HG03378 (cell line): Measurements from ENCODE around the gene FCN2.

ENCODE experiments used
- ATAC-seq: cut with Tn5 transposase; IDR thresholded peaks from one replicate; pipeline ENCODE4 v1.9.1; 2021; ENCODE audit warnings: mild to moderate bottlenecking, moderate library complexity; ENCODE audit not compliant: unreplicated experiment

The FCN2 gene

DNA sequence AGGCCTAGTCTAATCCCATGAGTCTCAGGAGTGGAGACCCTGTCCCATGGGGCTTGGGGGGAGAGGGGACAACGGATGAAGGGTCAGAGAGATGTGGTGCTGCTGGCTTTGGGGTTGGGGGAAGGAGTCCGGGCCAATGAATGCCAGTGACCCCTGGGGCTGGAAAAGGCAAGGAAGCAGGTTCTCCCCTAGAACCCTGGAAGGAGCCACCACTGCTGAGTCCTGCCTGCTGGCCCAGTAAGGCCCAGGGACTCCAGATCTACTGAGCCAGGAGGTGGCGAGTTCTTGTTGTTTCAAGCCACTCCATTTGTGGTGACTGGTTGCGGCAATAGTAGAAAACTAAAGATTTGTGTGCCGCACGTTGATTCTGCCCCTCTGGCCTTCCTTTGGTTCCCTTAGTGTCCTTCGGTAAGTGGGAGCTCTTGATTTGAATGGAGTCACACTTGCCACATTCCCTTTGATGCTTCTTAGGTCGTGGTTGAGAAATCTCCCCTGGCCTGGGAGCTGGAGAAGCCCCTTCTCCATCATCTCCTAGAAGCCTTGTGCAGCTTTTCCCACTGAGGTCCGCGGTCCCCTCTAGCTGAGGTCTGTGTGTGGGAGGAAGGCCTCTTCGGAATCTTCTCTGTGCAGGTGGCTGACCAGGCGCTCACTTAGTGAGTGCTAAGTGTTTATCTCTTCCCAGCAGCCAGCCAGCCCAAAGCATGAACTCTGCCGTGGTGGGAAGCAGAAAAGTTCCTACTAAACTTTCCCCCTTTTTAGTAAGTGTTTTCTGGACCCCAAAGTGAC lies 28.1 kb downstream of the FCN2 start:
- no peak for ATAC-seq

DNA sequence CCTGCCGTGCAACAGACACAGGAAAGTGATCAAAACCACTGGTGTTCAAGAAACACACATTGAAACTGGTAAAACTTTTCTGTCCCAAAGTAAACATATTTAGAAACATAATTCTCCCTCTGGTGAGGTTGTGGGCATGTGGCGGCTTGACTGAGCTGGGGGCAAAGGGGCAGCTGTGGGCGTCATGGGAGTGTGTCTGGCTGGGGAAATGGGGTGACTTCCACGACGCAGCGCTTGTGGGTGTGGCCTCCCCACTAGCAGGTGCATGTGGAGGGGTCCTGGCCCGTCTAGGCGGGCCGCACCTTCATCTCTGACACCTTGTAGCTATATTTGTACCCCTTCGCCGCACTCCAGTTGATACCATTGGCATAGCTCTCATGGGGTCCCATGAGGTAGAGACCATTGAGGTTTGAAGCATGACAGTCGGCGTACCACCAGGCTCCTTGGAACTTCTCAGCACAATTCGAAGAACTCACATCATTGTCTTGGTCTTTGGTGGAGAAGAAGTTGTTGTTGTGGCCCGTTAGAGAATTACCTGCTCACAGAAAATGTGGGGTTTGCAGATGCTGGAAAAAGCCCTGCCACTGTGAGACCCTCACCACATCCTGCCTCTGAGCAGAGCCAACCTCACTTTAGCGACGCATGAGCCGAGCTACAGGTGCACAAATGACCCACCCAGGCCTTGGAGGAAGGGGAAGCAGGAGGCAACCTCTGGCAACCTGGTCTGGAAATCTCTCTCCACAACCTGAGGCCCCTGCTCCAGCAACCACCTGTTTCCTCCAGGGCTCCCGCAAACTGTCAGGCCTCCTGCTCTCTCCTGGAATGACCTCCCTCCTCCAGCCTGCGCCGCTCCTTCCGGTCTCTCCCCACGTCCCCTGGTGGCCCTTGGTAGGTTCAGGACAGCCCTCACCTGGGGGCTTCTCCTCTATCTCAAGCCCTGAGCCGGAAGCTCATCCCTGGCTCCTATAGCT lies 29.2 kb downstream of the FCN2 start:
- no peak for ATAC-seq

DNA sequence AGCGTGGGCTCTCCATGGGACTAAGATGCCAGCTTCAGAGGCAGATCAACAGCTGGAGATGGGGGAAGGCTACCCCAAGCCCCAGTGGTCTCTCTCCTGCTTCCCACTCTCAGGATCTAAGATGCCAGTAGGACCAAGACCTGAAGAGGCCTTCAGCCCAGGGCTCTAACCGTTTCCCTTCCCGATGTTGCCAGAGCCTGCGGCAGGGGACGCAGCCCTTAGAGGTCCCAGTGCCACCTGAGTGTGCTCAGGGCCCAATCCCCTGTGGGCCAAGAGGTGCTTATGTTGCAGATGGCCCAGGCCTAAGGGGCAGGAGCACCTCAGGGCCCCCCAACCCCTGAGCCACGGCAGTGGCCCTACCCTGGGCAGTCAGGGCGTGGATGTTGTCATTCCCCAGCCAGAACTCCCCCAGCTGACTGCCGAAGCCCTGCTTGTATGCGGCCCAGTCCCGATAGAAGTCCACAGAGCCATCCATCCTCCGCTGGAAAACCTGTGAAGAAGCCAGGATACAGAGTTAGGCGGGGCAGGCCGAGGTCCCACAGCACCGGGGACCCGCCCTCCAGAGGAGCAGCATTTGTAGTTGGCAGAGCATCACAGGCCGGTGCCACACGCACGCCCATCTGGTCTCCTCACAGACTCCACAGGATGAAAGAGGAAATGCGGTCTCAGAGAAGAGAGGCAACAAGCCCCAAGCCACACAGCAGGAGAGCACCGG lies 31.7 kb downstream of the FCN2 start:
- ATAC-seq, result no peak

DNA sequence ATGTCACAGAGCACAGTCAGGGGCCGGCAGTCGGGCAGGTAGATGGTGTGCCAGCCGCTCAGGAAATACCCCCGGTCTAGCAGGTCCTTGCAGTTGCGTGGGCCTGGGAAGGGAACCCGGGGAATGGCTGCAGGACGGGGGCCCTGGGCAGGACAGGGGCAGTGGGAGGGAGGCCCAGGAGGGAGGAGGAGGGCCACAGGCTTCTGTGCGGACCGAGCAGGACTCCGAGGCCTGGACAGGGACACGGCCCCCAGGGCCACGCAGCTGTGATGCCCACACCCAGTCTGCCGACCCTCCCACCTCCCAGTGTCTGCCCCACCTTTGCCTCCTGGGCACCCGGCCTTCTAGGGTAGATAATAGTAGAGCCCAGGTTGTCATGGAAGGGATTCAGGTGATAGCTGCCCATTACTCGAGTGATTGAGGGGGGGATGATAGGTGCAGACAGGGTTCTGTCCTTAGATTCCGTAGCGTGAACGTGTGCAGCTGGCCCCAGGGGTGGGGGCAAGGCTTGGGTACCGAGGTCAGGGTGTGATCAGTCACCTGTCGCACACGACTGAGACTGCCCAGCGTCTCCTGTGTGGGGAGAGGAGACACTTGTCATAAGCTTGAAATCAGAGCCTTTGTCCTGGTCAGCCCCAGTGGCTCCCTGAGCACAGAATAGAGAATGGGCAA lies 32.6 kb downstream of the FCN2 start:
- ATAC-seq, result no peak

DNA sequence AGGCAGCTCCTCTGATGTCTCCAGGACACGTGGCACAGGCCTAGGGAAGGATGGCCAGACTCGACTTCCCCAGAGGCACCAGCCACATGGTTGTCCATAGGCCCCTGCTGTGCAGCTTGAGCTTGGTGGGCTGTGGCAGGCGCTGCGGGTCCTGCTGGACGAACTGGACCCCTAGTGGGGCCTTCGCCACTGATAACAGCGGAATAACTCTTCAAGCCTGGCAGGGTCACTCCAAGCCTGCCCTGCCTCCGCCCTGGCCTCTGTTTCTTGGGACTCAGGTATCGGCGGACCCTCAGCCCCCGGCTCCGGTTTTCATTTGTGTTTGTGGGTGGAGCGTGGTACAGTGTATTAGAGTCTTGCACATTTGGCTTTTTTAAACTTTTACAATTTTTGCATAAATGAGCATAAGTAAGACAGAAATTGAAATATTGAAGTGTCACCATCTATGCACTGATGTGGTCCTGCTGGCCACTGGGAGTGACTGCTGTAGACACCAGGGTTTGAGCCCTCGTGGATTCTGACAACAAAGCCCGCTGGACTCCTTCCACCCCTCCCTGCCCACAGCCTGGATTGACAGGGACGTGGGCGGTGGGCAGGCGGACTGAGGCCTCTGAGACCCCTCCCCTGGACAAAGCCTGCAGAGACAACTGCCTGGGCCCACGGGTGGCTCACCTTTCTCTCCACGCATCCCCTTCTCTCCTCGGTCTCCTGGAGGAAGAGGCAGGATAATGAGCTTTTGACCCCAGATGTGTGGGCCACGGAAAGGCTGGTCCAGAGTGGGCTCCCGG lies 33.3 kb downstream of the FCN2 start:
- ATAC-seq, result no peak

DNA sequence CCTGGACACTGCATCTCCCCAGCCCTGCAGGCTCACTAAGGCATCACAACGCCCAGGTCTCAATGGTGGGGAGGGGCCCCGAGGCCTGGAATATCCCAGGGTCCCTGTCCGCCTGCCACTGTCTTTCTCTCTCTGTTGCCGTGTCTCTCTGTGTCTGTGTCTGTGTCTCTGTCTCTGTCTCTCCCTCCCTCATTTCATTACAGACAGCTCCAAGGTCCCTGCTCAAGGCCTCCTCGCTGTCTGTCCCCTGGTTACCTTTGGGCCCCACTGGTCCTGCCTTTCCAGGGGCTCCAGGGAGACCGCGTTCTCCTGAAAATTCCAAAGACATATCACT lies 33.9 kb downstream of the FCN2 start:
- no peak for ATAC-seq

DNA sequence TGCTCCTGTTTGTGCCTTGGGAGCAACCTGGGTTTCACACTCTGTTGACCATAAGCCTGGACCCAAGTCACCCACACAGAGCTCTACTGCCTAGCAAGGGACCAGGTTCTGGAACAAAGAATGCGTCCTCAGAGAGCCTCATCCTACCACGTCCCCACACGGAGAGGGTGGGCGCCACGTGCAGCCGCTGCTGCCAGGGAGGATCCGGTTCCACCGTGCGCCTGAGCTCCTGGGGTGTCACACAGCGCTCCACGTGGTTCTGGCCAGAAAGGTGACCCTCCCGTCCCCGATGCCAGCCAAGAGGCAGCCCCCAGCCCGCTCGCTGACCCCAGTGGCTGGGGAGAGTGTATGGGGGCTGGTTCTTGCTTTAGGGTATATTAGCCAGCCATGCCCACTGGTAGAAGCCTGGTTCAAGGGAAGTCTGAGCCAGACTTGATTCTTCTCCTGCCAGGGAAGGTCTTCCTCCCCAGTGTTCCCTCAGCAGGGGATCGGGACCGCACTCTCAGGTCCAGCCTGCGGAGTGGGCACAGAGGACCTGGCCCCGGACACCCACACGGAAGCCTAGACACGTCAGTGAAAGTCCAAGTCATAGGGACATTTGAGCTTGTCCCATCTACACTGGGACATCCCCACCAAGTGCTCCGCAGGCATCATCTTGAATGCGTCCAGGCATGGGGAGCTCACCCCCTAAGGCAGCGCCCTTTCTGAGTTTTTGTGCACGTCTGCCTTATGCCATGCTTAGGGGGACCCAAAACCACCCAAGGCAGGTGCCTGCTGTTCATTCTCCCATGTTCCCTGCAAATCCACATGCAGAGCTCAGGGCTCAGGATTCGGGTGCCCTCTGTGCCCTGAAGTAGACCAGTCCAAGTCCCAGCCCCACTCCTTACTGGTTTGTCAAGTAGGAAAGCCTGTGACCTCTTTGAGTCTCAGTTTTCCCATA lies 34.7 kb downstream of the FCN2 start:
- no peak for ATAC-seq

DNA sequence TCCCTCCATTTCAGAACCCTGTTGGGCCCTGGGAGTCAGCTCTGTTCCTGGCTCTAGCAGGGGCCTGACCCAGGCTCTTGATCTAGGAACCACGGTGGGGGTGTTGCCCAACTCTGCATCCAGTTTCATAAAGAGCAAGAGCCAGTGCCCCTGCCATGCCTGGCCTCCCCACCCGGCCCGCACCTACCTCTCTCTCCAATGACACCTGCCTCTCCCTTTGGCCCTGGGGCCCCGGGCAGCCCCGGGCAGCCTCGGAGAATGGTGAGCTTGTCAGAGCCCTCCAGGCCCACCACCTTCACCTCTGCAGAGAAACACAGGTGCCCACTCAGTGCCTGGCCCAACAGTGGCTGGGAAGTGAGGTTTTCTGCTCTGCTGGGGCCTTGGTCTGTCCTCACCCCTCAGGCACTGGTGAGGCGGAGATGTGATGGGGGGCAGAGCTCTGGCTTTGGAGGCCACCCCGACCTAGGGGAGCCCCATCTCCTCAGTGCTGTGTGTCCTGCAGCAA lies 35.6 kb downstream of the FCN2 start:
- no peak for ATAC-seq

DNA sequence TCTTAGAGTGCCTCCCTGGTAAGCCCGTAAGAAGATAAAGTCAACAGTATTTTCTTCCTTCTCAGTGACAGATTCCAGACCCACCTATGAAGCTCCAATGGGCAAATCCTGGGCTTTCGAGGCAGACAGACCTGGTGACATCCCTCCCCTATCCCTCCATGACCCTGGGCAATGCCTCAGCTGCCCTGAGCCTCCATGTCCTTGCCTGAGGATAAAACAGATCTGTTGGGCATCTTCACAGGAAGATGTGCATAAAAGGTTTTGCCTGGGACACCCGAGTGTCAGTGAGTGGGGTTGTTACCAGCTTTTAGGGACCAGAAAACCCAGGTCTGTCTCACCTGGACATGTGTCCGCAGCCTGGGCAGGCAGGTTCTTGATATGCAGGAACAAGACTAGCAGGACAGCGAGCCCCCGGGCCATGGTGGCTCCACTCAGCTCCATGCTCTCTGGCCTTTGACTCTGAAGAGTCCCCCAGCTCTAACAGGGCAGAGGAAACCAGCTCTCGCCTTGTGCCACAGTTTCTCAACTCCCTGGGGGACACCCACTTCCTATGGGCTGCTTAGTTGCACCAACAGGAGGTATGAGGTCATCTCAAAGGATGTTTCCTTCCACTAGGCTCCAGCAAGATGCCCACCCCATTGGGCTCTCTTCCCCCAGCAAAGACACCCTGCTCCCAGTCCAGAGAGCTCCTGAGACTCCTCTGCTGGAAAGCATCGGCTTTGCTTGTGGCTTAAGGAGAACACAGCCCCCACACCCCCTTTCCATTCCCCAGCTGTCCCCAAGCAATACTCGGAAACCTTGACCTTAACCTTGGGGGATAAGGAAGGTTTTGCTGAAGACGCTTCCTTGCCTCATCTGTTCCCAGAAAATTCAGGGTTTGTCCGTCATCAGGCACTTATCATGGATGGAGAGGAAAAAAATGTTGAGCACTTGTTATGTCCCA lies 37.1 kb downstream of the FCN2 start, which contains the start of gene FCN1:
Gene FCN1 (minus strand): TSS at position 482 of the 943 bp plus-strand sequence. CDS start 41 bp downstream, at position 441.
- no peak for ATAC-seq

DNA sequence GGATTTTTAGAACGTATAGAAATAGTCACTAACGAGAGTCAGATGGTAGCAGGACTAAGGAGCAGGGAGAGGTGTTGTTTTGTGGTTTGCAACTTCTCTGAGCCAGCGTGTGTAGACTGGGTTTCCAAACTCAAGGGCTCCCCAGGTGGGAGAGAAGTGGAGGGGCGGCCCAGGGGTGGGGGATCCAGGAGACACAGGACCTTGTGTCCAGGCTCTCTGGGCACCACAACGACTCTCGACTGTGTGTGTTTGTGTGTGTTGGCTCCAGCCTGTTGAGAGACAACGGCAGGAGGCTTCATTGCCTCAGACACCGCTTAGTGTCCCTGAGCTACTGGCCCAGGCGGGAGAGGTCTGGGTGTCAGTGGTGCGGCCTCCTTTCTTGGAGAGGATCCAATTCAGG lies 38.0 kb downstream of the FCN2 start:
- ATAC-seq, result no peak

DNA sequence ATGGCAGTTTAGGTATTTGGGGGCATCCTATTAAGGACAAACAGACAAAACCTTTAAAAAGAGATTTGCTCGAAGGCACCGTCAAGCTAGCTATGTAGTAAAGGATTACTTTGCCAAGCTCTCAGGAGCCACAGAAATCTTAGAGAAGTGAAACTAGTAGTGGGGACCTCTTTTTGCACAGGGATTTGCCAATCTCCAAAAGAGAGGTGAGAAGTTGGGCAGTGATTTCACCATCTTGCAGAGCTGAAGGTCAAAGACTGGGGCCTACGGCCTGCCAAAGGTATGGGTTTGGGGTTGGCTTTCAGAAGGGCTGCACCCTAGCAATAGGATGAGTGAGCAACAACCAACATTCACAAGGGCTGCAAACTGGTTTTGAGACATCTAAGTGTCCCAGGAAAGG lies 38.7 kb downstream of the FCN2 start:
- no peak for ATAC-seq

DNA sequence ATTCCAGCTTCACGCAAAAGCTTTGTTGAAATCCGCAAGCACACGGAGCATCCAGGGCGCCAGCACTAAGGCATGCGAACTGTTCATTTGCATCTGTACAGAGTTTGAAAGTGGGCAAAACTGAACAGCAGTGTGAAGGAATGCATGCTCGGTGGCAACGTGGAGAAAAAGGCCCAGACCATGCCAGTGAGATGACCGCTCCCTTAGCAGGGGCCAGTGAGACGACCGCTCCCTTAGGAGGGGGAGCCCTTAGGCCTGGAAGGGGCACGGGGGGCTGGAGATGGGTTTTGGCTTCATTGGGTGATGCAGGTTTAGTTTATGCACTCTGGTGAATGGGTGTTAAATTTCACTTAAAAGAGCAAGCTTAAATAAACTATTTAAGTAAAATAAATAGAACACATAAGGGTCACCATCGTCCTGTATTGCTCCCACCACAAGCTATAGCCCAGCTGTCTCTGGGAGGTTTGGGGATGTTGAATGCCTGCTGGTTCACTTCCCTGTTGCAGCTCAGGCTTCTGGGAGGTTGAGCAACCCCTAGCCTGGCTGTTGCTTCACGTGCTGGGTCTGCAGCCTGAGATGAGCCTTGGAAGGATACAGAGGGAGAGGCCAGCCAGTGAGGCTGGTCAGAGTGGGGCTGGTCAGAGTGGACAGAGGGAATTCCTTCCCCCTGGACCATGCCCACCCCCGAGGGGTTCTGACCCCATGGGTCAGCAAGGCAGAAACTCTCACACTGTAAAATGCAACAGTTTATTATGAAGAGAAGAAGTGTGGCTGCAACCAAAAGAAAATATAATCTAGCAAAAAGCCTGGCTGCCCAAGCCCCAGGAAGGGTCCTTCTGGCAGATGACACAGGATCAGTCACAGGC lies 41.7 kb downstream of the FCN2 start:
- no peak for ATAC-seq

DNA sequence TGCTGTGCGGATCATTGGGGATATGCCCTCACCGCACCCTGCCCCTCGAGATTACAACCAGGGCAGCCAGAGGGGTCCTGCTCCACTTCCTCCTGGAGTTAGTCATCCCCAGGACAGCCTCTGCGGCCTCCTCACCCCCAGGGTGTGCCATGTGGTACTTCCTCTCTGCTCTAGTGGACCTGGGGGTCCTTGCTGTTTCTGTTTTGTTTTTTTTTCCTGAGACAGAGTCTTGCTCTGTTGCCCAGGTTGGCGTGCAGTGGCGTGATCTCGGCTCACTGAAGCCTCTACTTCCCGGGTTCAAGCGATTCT lies 42.3 kb downstream of the FCN2 start:
- no peak for ATAC-seq

DNA sequence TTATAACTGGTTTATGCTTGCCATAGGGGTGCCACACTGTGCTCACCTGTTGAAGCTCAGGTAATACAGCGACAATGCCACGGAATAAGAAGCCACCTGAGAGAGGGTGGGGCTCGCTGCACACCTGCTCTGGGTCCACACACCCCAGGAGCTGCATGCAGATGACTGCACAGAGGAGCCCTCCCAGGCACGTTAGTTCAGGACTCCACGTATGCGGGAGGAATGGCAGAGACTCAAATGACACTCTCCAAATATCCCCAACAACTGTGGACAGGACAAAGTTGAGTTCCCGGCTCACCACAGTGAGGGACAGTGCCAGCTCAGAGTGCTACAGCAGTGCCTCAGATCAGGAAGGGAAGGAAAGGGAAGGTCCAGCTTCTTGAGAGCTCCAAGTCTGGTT lies 42.9 kb downstream of the FCN2 start:
- ATAC-seq, result no peak

DNA sequence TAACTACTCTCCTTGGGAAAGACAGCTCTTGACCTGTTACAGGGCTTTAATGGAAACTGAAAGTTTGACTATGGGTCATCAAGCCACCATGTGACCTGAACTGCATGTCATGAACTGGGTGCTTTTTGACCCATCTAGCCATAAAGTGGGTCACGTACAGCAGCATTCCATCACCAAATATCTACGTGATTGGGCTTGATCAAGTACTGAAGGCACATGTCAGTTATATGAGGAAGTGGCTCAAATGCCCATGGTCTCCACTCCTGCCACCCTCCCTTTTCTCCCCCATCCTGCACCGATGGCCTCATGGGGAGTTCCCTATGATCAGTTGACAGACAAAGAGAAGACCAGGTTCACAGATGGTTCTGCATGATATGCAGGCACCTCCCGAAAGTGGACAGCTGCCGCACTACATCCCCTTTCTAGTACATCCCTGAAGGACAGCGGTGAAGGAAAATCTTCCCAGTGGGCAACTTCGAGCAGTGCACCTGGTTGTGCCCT lies 44.5 kb downstream of the FCN2 start:
- no peak for ATAC-seq

DNA sequence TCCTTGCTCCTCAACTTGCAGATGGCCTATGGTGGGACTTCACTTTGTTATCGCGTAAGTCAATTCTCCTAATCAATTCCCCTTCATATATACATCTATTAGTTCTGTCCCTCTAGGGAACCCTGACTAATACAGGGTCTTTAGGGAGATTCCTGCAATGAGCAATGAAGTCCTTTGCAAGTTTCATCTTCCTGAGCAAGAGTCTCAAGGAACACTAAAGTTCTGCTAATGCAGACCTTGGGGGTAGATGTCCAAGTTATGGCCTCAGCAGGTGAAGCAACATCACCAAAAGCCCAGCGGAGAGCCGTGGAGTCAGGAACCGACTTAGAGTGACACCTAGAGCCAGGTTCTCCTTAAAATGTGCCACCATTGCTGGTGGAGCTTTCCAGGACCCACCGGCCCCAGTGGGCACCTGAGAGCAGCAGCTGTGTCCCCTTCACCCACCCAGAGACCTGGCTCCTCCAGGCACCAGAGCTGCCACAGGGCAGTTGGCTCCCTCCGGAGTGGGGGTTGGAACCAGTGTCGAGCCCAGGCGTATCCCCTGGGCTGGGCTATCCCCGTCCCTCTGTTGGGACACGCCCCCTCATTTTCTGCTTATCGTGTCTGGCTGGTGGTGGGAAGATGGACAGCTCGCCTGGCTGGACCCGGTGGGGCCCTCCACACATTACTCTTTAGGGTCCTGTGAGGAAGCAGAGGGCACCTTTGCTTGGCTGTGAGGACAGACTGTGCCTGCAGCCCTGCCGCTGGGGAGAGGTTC lies 48.0 kb downstream of the FCN2 start:
- ATAC-seq, result no peak
